HUES64 (cell line): ENCODE measurements around the gene CDK6.
"Not testable (repeated sequence)": the region's sequence is repeated elsewhere in the genome, so short reads cannot be mapped to it uniquely, and the experiment has no call there.

ENCODE experiments used
- H3K27ac ChIP-seq: 2 replicates; pipeline ENCODE4 v1.7.0; 2013; ENCODE audit warnings: low read depth, low read length, inconsistent platforms
- H3K27me3 ChIP-seq: 2 replicates; pipeline ENCODE4 v1.6.1; 2013; ENCODE audit warnings: mild to moderate bottlenecking, low read length; ENCODE audit not compliant: insufficient read depth
- H3K36me3 ChIP-seq: 2 replicates; pipeline ENCODE4 v1.6.1; 2013; ENCODE audit warnings: mild to moderate bottlenecking, low read length; ENCODE audit not compliant: insufficient read depth
- H3K4me1 ChIP-seq: 2 replicates; pipeline ENCODE4 v1.6.1; 2013; ENCODE audit warnings: mild to moderate bottlenecking, low read length, moderate library complexity; ENCODE audit not compliant: insufficient read depth
- H3K4me3 ChIP-seq: 2 replicates; pipeline ENCODE4 v1.5.1; 2013; ENCODE audit warnings: mild to moderate bottlenecking, low read length, moderate library complexity
- H3K9ac ChIP-seq: 2 replicates; pipeline ENCODE4 v1.6.1; 2013; ENCODE audit warnings: mild to moderate bottlenecking, low read depth, low read length
- H3K9me3 ChIP-seq: 2 replicates; pipeline ENCODE4 v1.6.1; 2013; ENCODE audit warnings: low read depth, low read length; ENCODE audit not compliant: insufficient read depth
- WGBS: fragments of 150-250, 120-280 bp; methylation state at CpG from one replicate; pipeline ENCODE4 v1.1.7; 2013; ENCODE audit warnings: missing lambda C conversion rate; 5-methylcytosine and 5-hydroxymethylcytosine counted together

CDK6 gene

DNA sequence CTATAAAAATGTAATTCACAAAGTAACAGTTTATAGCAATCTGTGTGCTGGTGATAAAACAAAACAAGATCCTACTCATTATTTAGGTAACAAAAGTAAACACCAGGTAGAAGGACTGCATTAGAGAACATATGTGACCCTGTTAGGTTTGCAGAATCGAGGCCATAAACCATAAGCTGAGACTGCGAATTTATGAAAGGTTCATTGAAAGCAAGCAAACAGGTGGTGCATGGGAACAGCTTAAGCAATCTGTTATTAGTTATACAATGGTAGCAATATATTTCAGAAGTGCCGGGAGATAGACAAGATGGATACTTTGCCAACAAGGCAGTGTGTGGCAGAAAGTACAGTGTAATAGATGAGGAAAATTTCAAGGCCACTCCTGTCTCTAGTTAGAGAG is 222.7 kb downstream of the CDK6 start:
- no peak overlapping the region for H3K4me3 ChIP-seq
- peaks cover 21% of the 10 kb centered on the region for H3K36me3 ChIP-seq
- no peaks in the 10 kb centered on the region for H3K27me3 ChIP-seq
- peaks cover 6% of the 10 kb centered on the region; the same call in 1 of the 2 replicates for H3K4me1 ChIP-seq
- no peak overlapping the region for H3K27ac ChIP-seq
- no peaks in the 10 kb centered on the region for H3K9me3 ChIP-seq
- 96% methylated on average over 3 of the region's 3 CpGs for WGBS
- no peak overlapping the region for H3K9ac ChIP-seq

DNA sequence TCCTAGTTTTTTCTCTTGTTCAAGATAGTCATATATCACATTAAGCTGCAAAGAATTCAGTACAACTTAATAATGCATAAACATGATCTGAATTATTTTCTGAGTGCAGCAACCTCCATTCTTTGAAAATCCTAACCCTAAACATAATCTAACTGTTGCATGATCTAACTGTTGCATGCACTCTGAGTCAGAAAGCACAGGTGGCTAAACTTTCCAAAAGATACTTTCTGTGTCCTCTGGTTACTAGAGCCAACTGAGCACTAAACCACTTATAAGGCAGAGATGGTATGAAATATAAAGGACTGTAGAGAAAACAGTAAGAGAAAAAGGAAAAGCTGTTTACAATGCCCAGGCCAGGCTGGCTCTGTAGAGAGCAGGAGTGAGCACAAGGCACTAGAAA is 223.2 kb downstream of the CDK6 start:
- Histone ChIP-seq H3K4me1 (peaks cover 6% of the 10 kb centered on the region; the same call in 1 of the 2 replicates), H3K36me3 (peaks cover 21% of the 10 kb centered on the region), H3K27me3 (no peaks in the 10 kb centered on the region), H3K9ac (no peak overlapping the region), H3K9me3 (no peaks in the 10 kb centered on the region), H3K4me3 (no peak overlapping the region), H3K27ac (no peak overlapping the region)

DNA sequence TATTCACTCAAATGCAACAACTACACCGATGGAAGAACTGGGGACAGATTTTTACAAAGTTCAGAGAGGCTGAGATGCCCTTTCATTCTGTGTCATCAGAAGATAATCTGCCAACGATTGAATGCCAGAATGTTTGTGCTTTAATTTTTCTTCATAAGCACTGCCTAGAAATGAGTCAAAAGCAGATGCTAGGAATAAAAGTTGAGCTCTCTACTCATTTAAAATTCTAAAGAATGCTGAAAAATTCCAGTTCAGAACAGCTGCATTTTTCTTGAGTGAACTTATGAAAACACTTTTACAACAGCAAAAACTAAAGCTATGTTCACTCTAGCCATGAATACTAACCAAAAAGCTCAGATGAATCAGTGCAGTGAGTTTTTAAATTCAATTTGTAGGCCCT is 223.9 kb downstream of the CDK6 start:
- H3K4me1 ChIP-seq: peaks cover 9% of the 10 kb centered on the region; the same call in 1 of the 2 replicates
- H3K4me3 ChIP-seq: no peak overlapping the region
- no peaks in the 10 kb centered on the region for H3K9me3 ChIP-seq
- H3K9ac ChIP-seq: no peak overlapping the region
- 92% methylated on average over 2 of the region's 2 CpGs for WGBS
- H3K27ac ChIP-seq: no peak overlapping the region
- peaks cover 14% of the 10 kb centered on the region for H3K36me3 ChIP-seq
- peaks cover 5% of the 10 kb centered on the region; the same call in 1 of the 2 replicates for H3K27me3 ChIP-seq

GRCh38 chr7:92611735-92612134 is 224.6 kb downstream of the CDK6 start:
- Histone ChIP-seq H3K9me3 (no peaks in the 10 kb centered on the region), H3K27me3 (peaks cover 5% of the 10 kb centered on the region; the same call in 1 of the 2 replicates), H3K4me1 (peaks cover 9% of the 10 kb centered on the region; the same call in 1 of the 2 replicates), H3K27ac (no peak overlapping the region), H3K36me3 (peaks cover 14% of the 10 kb centered on the region), H3K4me3 (no peak overlapping the region), H3K9ac (no peak overlapping the region)

- peaks cover 13% of the 10 kb centered on the region for H3K36me3 ChIP-seq
- H3K27me3 ChIP-seq: peaks cover 5% of the 10 kb centered on the region; the same call in 1 of the 2 replicates
- H3K9me3 ChIP-seq: no peaks in the 10 kb centered on the region
- WGBS: 64% methylated on average over 4 of the region's 5 CpGs
- H3K4me3 ChIP-seq: no peak overlapping the region
- H3K9ac ChIP-seq: no peak overlapping the region
- H3K27ac ChIP-seq: no peak overlapping the region
- peaks cover 9% of the 10 kb centered on the region; the same call in 1 of the 2 replicates for H3K4me1 ChIP-seq
Observed at GRCh38 chr7:92609921-92610518, 226.4 kb downstream of the CDK6 start.

GRCh38 chr7:92608380-92609322 is 227.7 kb downstream of the CDK6 start:
- 22% methylated on average over 27 of the region's 27 CpGs for whole genome bisulfite sequencing
- peak overlapping the region; percentile 58 for H3K4me3 ChIP-seq

DNA sequence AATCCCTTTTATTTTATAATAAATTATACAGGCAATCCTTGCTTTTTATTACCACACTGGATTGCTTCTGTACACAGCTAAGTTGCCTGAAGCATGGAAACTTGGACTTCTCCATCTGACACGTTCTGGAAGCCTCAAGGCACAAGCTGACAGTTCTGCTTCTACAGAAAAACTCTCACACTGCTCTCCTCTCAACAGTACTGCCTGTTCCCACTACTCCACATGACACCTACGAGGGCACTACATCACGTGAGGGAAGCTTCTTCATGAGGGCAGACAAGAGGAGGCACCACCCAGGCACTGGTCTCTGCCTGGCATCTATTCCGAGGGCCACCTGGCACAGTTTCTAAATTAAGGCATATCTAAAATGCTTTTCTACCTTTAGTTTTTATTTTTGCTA is 229.4 kb downstream of the CDK6 start:
- peaks cover 5% of the 10 kb centered on the region; the same call in 1 of the 2 replicates for H3K27me3 ChIP-seq
- no peak overlapping the region for H3K9ac ChIP-seq
- H3K27ac ChIP-seq: no peak overlapping the region
- peaks cover 9% of the 10 kb centered on the region; the same call in 1 of the 2 replicates for H3K4me1 ChIP-seq
- H3K4me3 ChIP-seq: no peak overlapping the region
- no peaks in the 10 kb centered on the region for H3K36me3 ChIP-seq
- H3K9me3 ChIP-seq: no peaks in the 10 kb centered on the region
- 87% methylated on average over 4 of the region's 4 CpGs for whole genome bisulfite sequencing

More at GRCh38 chr7:92608380-92609322, 227.7 kb downstream of the CDK6 start:
- H3K36me3 ChIP-seq: no peaks in the 10 kb centered on the region
- no peaks in the 10 kb centered on the region for H3K9me3 ChIP-seq
- peaks cover 9% of the 10 kb centered on the region; the same call in 1 of the 2 replicates for H3K4me1 ChIP-seq
- 0 out of 2 replicates have a peak overlapping the region, but pooled peaks have one; percentile 26 for H3K9ac ChIP-seq
- H3K27ac ChIP-seq: peak overlapping the region; percentile 10; the same call in 1 of the 2 replicates
- H3K27me3 ChIP-seq: peaks cover 5% of the 10 kb centered on the region; the same call in 1 of the 2 replicates

- not testable (repeated sequence) for H3K27ac ChIP-seq, H3K4me1 ChIP-seq, H3K9me3 ChIP-seq, H3K36me3 ChIP-seq, H3K27me3 ChIP-seq, H3K9ac ChIP-seq, H3K4me3 ChIP-seq
- 90% methylated on average over 7 of the region's 7 CpGs for WGBS
Observed at GRCh38 chr7:92604517-92604916, 231.9 kb downstream of the CDK6 start.

GRCh38 chr7:92603089-92603445 is 233.3 kb downstream of the CDK6 start:
- Histone ChIP-seq H3K27me3 (peaks cover 4% of the 10 kb centered on the region; the same call in 1 of the 2 replicates), H3K36me3 (no peaks in the 10 kb centered on the region), H3K4me3 (no peak overlapping the region), H3K4me1 (peaks cover 7% of the 10 kb centered on the region; the same call in 1 of the 2 replicates), H3K9ac (no peak overlapping the region), H3K27ac (no peak overlapping the region), H3K9me3 (no peaks in the 10 kb centered on the region)
- WGBS: 100% methylated on average over 1 of the region's 1 CpG

- Histone ChIP-seq H3K27ac (no peak overlapping the region), H3K36me3 (no peaks in the 10 kb centered on the region), H3K4me1 (0 out of 2 replicates have a peak, but pooled peaks cover 5% of the 10 kb centered on the region), H3K9me3 (no peaks in the 10 kb centered on the region), H3K9ac (no peak overlapping the region), H3K4me3 (no peak overlapping the region), H3K27me3 (no peaks in the 10 kb centered on the region)
- WGBS: 83% methylated on average over 2 of the region's 2 CpGs
Observed at GRCh38 chr7:92602352-92603088, 233.9 kb downstream of the CDK6 start.
